Left ventricle myocardium inferior (tissue), 1 donor: ENCODE results near the gene PIEZO2. TPM values are rescaled to one million over a fixed set of nuclear protein-coding genes. Genes with fewer than 3 reads are reported as not detected.

Experiments used
- DNase-seq: peaks from one replicate; pipeline ENCODE4 v3.0.0-alpha.2; 2020
- H3K27ac ChIP-seq: fragments of 200-600 bp; replicated peaks from 2 replicates; pipeline ENCODE4 v1.8.0; 2021
- H3K27me3 ChIP-seq: fragments of 200-600 bp; 2 replicates; pipeline ENCODE4 v1.8.0; 2021; ENCODE audit warnings: low read depth
- H3K36me3 ChIP-seq: fragments of 200-600 bp; 2 replicates; pipeline ENCODE4 v1.8.0; 2021
- H3K4me1 ChIP-seq: fragments of 200-600 bp; 2 replicates; pipeline ENCODE4 v1.8.0; 2021
- H3K4me3 ChIP-seq: fragments of 200-600 bp; 2 replicates; pipeline ENCODE4 v1.8.0; 2021; ENCODE audit warnings: mild to moderate bottlenecking, moderate library complexity
- H3K9me3 ChIP-seq: fragments of 200-600 bp; replicated peaks from 2 replicates; pipeline ENCODE4 v1.8.0; 2021
- CTCF ChIP-seq: fragments of 200-600 bp; IDR thresholded peaks from 2 replicates; pipeline ENCODE4 v1.8.0; 2021; ENCODE audit warnings: antibody characterized with exemption, mild to moderate bottlenecking, borderline replicate concordance
- intact Hi-C: fragments of 100-400 bp; cut with micrococcal nuclease; formaldehyde crosslinking; loops from one replicate; pipeline ENCODE4 v1.11.0; 2022
- total RNA-seq: library from RNA; stranded (reverse); fragmentation: NEBNext Ultra II Directional; extraction: Animal tissue kit (Norgen Biotek cat#: 25700); gene quantifications from one replicate; pipeline ENCODE4 v1.2.1, GENCODE V29; 2021
- donor health status: DM: no; HTN: yes; CAD: no; lungs with severe emphysema.

The PIEZO2 gene
- total RNA-seq, 1 donor from 2014 or later: 0.33 TPM

- no peak overlapping the region for H3K27ac ChIP-seq
- no peaks in the 10 kb centered on the region for H3K9me3 ChIP-seq
- no peaks in the 10 kb centered on the region for H3K4me1 ChIP-seq
- peaks cover 10% of the 10 kb centered on the region for H3K27me3 ChIP-seq
- H3K4me3 ChIP-seq: no peak overlapping the region
- TF ChIP-seq CTCF: peak; percentile 80
- H3K36me3 ChIP-seq: no peaks in the 10 kb centered on the region
- peak; percentile 64 for DNase-seq
- intact Hi-C loops: no loop called here
Measured at GRCh38 chr18:10787293-10787901, 362.0 kb downstream of the PIEZO2 start.

GRCh38 chr18:10785798-10786197 lies 363.6 kb downstream of the PIEZO2 start:
- H3K4me3 ChIP-seq: no peak overlapping the region
- H3K27ac ChIP-seq: no peak overlapping the region
- DNase-seq: no peak
- no peaks in the 10 kb centered on the region for H3K9me3 ChIP-seq
- no peak for TF ChIP-seq CTCF
- intact Hi-C loops: no loop called here
- peaks cover 19% of the 10 kb centered on the region for H3K27me3 ChIP-seq
- no peaks in the 10 kb centered on the region for H3K4me1 ChIP-seq
- H3K36me3 ChIP-seq: no peaks in the 10 kb centered on the region

GRCh38 chr18:10784596-10785202 lies 364.7 kb downstream of the PIEZO2 start:
- no peaks in the 10 kb centered on the region for H3K36me3 ChIP-seq
- H3K4me1 ChIP-seq: no peaks in the 10 kb centered on the region
- no peak for TF ChIP-seq CTCF
- DNase-seq: no peak
- intact Hi-C loops: no loop called here
- H3K4me3 ChIP-seq: no peak overlapping the region
- H3K27ac ChIP-seq: no peak overlapping the region
- H3K27me3 ChIP-seq: peaks cover 30% of the 10 kb centered on the region
- H3K9me3 ChIP-seq: no peaks in the 10 kb centered on the region

GRCh38 chr18:10783941-10784340 lies 365.4 kb downstream of the PIEZO2 start:
- H3K36me3 ChIP-seq: no peaks in the 10 kb centered on the region
- no peaks in the 10 kb centered on the region for H3K9me3 ChIP-seq
- no peak overlapping the region for H3K4me3 ChIP-seq
- intact Hi-C loops: no loop called here
- DNase-seq: no peak
- no peaks in the 10 kb centered on the region for H3K4me1 ChIP-seq
- H3K27me3 ChIP-seq: peaks cover 37% of the 10 kb centered on the region
- TF ChIP-seq CTCF: no peak
- H3K27ac ChIP-seq: no peak overlapping the region

GRCh38 chr18:10776493-10776892 lies 372.9 kb downstream of the PIEZO2 start:
- Histone ChIP-seq H3K4me1 (no peaks in the 10 kb centered on the region), H3K9me3 (peaks cover 5% of the 10 kb centered on the region), H3K4me3 (no peak overlapping the region), H3K36me3 (no peaks in the 10 kb centered on the region), H3K27ac (no peak overlapping the region), H3K27me3 (peaks cover 81% of the 10 kb centered on the region)
- TF ChIP-seq CTCF: no peak
- peak; percentile 36 for DNase-seq
- intact Hi-C loops: no loop called here
